ENCODE data around the gene IL32. TPM values are rescaled to one million over a fixed set of nuclear protein-coding genes. Genes with fewer than 3 reads are reported as not detected.

Gene IL32
- polyA plus RNA-seq, 1 donor from 2014 or later: not detected

DNA sequence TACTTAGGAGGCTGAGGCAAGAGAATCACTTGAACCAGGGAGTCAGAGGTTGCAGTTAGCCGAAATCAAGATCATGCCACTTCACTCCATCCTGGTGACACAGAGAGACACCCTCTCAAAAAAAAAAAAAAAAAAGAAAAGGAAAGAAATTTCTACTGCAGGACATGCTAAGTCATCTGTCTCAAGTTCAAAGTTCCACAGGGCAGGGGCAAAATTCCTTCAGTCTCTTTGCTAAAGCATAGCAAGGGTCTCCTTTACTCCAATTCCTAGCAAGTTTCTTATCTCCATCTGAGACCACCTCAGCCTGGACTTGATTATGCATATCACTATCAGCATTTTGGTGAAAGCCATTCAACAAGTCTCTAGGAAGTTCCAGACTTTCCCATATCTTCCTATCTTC lies 19.1 kb downstream of the IL32 start:
- Histone ChIP-seq H3K27me3 (ENCODE audit: insufficient read depth, low read depth, low read length) (no peaks in the 10 kb centered on the region), H3K9me3 (ENCODE audit: low read length) (no peaks in the 10 kb centered on the region), H2AFZ (ENCODE audit: low read depth, low read length) (no peak overlapping the region), H3K4me2 (ENCODE audit: low read length) (no peak overlapping the region), H3K9me2 (ENCODE audit: insufficient read depth, low read length) (no peaks in the 10 kb centered on the region), H3K4me3 (ENCODE audit: low read length) (no peak overlapping the region), H3K79me2 (replicated peaks; ENCODE audit: insufficient read depth, low read length) (no peaks in the 10 kb centered on the region), H3K36me3 (ENCODE audit: insufficient read depth, low read length) (no peaks in the 10 kb centered on the region), H3K27ac (ENCODE audit: low read length) (no peak overlapping the region), H3F3A (ENCODE audit: insufficient read depth, low read length, poor library complexity, severe bottlenecking) (no peaks in the 10 kb centered on the region), H3K9ac (ENCODE audit: low read length) (no peak overlapping the region), H4K20me1 (ENCODE audit: insufficient read depth) (no peaks in the 10 kb centered on the region)
- TF ChIP-seq, protein P1, sequence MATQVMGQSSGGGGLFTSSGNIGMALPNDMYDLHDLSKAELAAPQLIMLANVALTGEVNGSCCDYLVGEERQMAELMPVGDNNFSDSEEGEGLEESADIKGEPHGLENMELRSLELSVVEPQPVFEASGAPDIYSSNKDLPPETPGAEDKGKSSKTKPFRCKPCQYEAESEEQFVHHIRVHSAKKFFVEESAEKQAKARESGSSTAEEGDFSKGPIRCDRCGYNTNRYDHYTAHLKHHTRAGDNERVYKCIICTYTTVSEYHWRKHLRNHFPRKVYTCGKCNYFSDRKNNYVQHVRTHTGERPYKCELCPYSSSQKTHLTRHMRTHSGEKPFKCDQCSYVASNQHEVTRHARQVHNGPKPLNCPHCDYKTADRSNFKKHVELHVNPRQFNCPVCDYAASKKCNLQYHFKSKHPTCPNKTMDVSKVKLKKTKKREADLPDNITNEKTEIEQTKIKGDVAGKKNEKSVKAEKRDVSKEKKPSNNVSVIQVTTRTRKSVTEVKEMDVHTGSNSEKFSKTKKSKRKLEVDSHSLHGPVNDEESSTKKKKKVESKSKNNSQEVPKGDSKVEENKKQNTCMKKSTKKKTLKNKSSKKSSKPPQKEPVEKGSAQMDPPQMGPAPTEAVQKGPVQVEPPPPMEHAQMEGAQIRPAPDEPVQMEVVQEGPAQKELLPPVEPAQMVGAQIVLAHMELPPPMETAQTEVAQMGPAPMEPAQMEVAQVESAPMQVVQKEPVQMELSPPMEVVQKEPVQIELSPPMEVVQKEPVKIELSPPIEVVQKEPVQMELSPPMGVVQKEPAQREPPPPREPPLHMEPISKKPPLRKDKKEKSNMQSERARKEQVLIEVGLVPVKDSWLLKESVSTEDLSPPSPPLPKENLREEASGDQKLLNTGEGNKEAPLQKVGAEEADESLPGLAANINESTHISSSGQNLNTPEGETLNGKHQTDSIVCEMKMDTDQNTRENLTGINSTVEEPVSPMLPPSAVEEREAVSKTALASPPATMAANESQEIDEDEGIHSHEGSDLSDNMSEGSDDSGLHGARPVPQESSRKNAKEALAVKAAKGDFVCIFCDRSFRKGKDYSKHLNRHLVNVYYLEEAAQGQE (IDR thresholded peaks at IDR 0.05; ENCODE audit: borderline replicate concordance): no peak
- no peak for TF ChIP-seq MXI1 (conservative IDR thresholded peaks at IDR 0.05; ENCODE audit: poor library complexity, severe bottlenecking)
- no peak for TF ChIP-seq RAD21 (conservative IDR thresholded peaks at IDR 0.05)
- TF ChIP-seq EZH2 (IDR thresholded peaks at IDR 0.05; ENCODE audit: borderline replicate concordance, insufficient read depth, low read length, poor library complexity, severe bottlenecking): no peak

DNA sequence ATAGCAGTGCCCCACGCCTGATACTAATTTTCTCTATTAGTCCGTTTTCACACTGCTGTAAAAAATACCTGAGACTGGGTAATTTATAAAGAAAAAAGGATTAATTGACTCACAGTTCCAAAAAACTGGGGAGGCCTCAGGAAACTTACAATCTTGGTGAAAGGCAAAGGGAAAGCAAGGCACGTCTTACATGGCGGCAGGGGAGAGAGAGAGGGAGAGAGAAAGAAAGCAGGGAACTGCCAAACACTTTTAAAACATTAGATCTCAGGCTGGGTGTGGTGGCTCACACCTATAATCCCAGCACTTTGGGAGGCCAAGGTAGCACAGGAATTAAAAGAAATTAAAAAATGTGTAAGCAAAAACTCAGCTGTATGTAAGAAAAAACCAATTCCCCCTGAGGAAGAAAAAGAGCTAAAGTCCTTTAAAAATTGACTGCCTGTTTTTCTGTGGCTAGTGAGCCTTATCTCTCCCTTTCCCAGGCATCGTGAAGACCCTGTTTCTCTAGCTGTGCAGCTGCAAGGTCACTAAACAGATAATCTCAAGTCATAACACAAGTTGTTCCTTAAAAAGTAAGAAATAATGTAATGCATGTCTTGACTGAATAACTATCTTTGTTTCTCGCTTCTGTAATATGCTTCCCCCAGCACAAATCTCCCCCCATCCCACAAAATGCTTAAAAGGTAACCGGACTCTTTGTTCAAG lies 19.7 kb downstream of the IL32 start:
- H3K4me3 ChIP-seq (ENCODE audit: low read length): no peak overlapping the region
- no peaks in the 10 kb centered on the region for H4K20me1 ChIP-seq (ENCODE audit: insufficient read depth)
- H3F3A ChIP-seq (ENCODE audit: insufficient read depth, low read length, poor library complexity, severe bottlenecking): no peaks in the 10 kb centered on the region
- no peak overlapping the region for H3K27ac ChIP-seq (ENCODE audit: low read length)
- H3K9me2 ChIP-seq (ENCODE audit: insufficient read depth, low read length): no peaks in the 10 kb centered on the region
- no peaks in the 10 kb centered on the region for H3K27me3 ChIP-seq (ENCODE audit: insufficient read depth, low read depth, low read length)
- TF ChIP-seq RAD21 (conservative IDR thresholded peaks at IDR 0.05) (no peak), SMC3 (conservative IDR thresholded peaks at IDR 0.05; ENCODE audit: poor library complexity) (no peak), MXI1 (conservative IDR thresholded peaks at IDR 0.05; ENCODE audit: poor library complexity, severe bottlenecking) (no peak), TAF1 (IDR thresholded peaks at IDR 0.05; ENCODE audit: low read depth) (no peak), POLR2AphosphoS5 (IDR thresholded peaks at IDR 0.05) (no peak)
- TF ChIP-seq, protein P1 (IDR thresholded peaks at IDR 0.05; ENCODE audit: borderline replicate concordance): no peak
- H3K36me3 ChIP-seq (ENCODE audit: insufficient read depth, low read length): no peaks in the 10 kb centered on the region
- no peak overlapping the region for H2AFZ ChIP-seq (ENCODE audit: low read depth, low read length)
- no peaks in the 10 kb centered on the region for H3K9me3 ChIP-seq (ENCODE audit: low read length)
- no peak overlapping the region for H3K9ac ChIP-seq (ENCODE audit: low read length)
- H3K79me2 ChIP-seq (replicated peaks; ENCODE audit: insufficient read depth, low read length): no peaks in the 10 kb centered on the region
- H3K4me2 ChIP-seq (ENCODE audit: low read length): no peak overlapping the region
